Vagina (tissue), 2 donors: ENCODE results near the gene TMCO1. TPM values are rescaled to one million over a fixed set of nuclear protein-coding genes. Genes with fewer than 3 reads are reported as not detected.
"Not testable (repeated sequence)": the region's sequence is repeated elsewhere in the genome, so short reads cannot be mapped to it uniquely, and the experiment has no call there.

Experiments used
- DNase-seq, 2 donors: peaks; one replicate each; pipeline ENCODE4 v3.0.0-alpha.2; 2017; ENCODE audit errors: extremely low spot score in 2 of 2
- H3K27ac ChIP-seq: fragments of 200-600 bp; sonication (generic); one replicate; pipeline ENCODE4 v1.5.1; 2019
- H3K27me3 ChIP-seq: fragments of 200-600 bp; sonication (generic); one replicate; pipeline ENCODE4 v1.5.1; 2019
- H3K36me3 ChIP-seq, 2 donors: fragments of 200-600 bp; sonication (generic); one replicate each; pipeline ENCODE4 v1.5.1; 2017 to 2019
- H3K4me1 ChIP-seq: fragments of 200-600 bp; sonication (generic); one replicate; pipeline ENCODE4 v1.5.1; 2019
- H3K4me3 ChIP-seq, 2 donors: fragments of 200-600 bp; sonication (generic); 1 replicate in 1 of 2; 2 replicates in 1 of 2; pipeline ENCODE4 v1.5.1; 2016 to 2019
- H3K9me3 ChIP-seq: fragments of 200-600 bp; sonication (generic); one replicate; pipeline ENCODE4 v1.5.1; 2019
- POLR2A ChIP-seq, 2 donors: fragments of 450-650 bp; IDR thresholded peaks; one replicate each; pipeline ENCODE4 v1.6.1; 2017; ENCODE audit warnings: antibody characterized with exemption in 2 of 2, mild to moderate bottlenecking in 2 of 2, moderate library complexity in 2 of 2
- POLR2AphosphoS5 ChIP-seq, 2 donors: sonication (generic); formaldehyde crosslinking; IDR thresholded peaks; one replicate each; pipeline ENCODE4 v1.9.0; 2017; ENCODE audit warnings: antibody characterized with exemption in 2 of 2, mild to moderate bottlenecking in 2 of 2, low read depth in 1 of 2; ENCODE audit not compliant: insufficient read depth in 1 of 2
- intact Hi-C: fragments of 100-400 bp; cut with DNase I; formaldehyde crosslinking; loops from one replicate; pipeline ENCODE4 v1.15.1; 2023
- total RNA-seq: library from RNA; depleted of rRNA; stranded (reverse); fragments of >200 nt; gene quantifications from one replicate; pipeline ENCODE4 v1.2.3, GENCODE V29; 2016
- TF ChIP-seq, protein P1 (sequence below), 3 experiments: fragments of 450-650 bp in 2 of 3; fragments of 200-600 bp in 1 of 3; sonication (generic) in 1 of 3; IDR thresholded peaks; one replicate each; pipeline ENCODE4 v1.5.1; 2017 to 2019; ENCODE audit warnings: antibody characterized with exemption in 3 of 3, mild to moderate bottlenecking in 2 of 3, moderate library complexity in 2 of 3

TMCO1 gene
- total RNA-seq, 1 donor from 2014 or later, result 33.1 TPM

GRCh38 chr1:165688046-165688445 is 80.6 kb downstream of the TMCO1 start:
- no peak for DNase-seq
- Histone ChIP-seq H3K27me3 (no peaks in the 10 kb centered on the region), H3K27ac (no peak overlapping the region), H3K9me3 (no peaks in the 10 kb centered on the region), H3K4me1 (peaks cover 21% of the 10 kb centered on the region), H3K36me3 (peaks cover 0 to 7% of the 10 kb centered on the region in 2 donors), H3K4me3 (no peak overlapping the region)
- intact Hi-C loops, result no loop called here
- TF ChIP-seq, protein P1, sequence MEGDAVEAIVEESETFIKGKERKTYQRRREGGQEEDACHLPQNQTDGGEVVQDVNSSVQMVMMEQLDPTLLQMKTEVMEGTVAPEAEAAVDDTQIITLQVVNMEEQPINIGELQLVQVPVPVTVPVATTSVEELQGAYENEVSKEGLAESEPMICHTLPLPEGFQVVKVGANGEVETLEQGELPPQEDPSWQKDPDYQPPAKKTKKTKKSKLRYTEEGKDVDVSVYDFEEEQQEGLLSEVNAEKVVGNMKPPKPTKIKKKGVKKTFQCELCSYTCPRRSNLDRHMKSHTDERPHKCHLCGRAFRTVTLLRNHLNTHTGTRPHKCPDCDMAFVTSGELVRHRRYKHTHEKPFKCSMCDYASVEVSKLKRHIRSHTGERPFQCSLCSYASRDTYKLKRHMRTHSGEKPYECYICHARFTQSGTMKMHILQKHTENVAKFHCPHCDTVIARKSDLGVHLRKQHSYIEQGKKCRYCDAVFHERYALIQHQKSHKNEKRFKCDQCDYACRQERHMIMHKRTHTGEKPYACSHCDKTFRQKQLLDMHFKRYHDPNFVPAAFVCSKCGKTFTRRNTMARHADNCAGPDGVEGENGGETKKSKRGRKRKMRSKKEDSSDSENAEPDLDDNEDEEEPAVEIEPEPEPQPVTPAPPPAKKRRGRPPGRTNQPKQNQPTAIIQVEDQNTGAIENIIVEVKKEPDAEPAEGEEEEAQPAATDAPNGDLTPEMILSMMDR (IDR thresholded peaks at IDR 0.05), result no peak
- TF ChIP-seq POLR2A (IDR thresholded peaks at IDR 0.05) (no peak), POLR2AphosphoS5 (IDR thresholded peaks at IDR 0.05; ENCODE audit: insufficient read depth in 1 of 2, low read depth in 1 of 2) (no peak)

DNA sequence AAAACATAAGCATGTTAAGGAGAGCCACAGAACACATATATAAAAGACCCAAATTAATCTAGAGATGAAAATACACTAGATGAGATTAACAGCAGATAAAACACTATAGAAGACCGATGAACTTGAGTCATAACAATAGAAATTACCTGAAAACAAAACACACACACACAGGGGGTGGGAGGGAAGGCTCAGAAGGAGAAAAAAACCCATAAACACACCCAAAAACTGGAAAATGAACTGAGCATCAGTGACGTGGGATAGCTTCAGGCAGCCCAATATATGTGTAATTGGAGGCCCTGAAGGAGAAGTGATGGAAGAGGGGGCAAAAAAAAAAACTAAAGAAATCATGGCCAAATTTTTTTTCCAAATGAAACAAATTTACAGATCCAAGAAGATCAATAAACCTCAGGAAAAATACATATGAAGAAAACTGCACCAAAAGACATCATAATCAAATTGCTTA is 81.7 kb downstream of the TMCO1 start:
- H3K9me3 ChIP-seq, result no peaks in the 10 kb centered on the region
- no peak overlapping the region for H3K4me3 ChIP-seq
- no peak for DNase-seq
- H3K27ac ChIP-seq, result no peak overlapping the region
- H3K36me3 ChIP-seq, result peaks cover 0 to 17% of the 10 kb centered on the region in 2 donors
- no peak for TF ChIP-seq POLR2A (IDR thresholded peaks at IDR 0.05)
- TF ChIP-seq, protein P1 (IDR thresholded peaks at IDR 0.05), result no peak
- TF ChIP-seq POLR2AphosphoS5 (IDR thresholded peaks at IDR 0.05; ENCODE audit: insufficient read depth in 1 of 2, low read depth in 1 of 2), result no peak
- no peaks in the 10 kb centered on the region for H3K27me3 ChIP-seq
- H3K4me1 ChIP-seq, result peaks cover 22% of the 10 kb centered on the region
- intact Hi-C loops, result no loop called here

- H3K27ac ChIP-seq, result no peak overlapping the region
- no peaks in the 10 kb centered on the region for H3K9me3 ChIP-seq
- TF ChIP-seq POLR2AphosphoS5 (IDR thresholded peaks at IDR 0.05; ENCODE audit: insufficient read depth in 1 of 2, low read depth in 1 of 2) (no peak), POLR2A (IDR thresholded peaks at IDR 0.05) (no peak)
- TF ChIP-seq, protein P1 (IDR thresholded peaks at IDR 0.05), result no peak
- H3K27me3 ChIP-seq, result no peaks in the 10 kb centered on the region
- no peak for DNase-seq
- H3K4me3 ChIP-seq, result no peak overlapping the region
- H3K36me3 ChIP-seq, result peaks cover 0 to 24% of the 10 kb centered on the region in 2 donors
- H3K4me1 ChIP-seq, result peaks cover 22% of the 10 kb centered on the region
- intact Hi-C loops, result no loop called here
Measured at GRCh38 chr1:165686121-165686970, 82.3 kb downstream of the TMCO1 start.

DNA sequence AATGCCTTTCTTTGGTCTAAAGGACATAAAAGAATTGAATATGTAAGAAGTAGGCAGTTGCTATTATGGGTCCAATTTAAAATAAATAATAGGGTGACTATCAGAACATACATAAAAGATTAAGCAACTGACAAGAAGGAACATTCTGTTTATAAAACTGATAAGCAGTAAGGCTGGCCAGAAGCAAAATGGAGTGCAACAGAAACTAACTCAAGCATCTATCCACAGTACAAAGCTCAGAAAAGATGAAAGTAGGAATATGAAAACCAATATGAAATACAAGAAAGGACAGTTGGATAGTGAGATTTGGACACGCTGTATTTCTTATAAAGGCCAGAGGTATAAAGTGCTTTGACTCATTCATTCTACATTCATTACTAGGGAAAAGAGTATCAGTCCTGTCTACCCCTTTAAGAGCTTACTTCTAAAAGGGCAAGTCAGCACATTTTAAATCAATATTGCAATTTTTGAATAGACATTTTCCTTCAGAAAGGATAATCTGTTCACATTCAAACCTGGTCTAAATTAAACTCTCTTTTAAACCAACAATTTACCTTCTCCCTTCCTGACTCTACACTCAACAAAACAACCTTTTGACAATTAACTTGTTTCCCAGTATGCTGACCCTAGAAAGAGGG is 84.7 kb downstream of the TMCO1 start:
- Histone ChIP-seq H3K36me3 (peaks cover 0 to 40% of the 10 kb centered on the region in 2 donors), H3K4me1 (peaks cover 22% of the 10 kb centered on the region), H3K27ac (no peak overlapping the region), H3K9me3 (no peaks in the 10 kb centered on the region), H3K4me3 (no peak overlapping the region), H3K27me3 (no peaks in the 10 kb centered on the region)
- intact Hi-C loops, result no loop called here
- TF ChIP-seq POLR2A (IDR thresholded peaks at IDR 0.05) (no peak), POLR2AphosphoS5 (IDR thresholded peaks at IDR 0.05; ENCODE audit: insufficient read depth in 1 of 2, low read depth in 1 of 2) (no peak)
- TF ChIP-seq, protein P1 (IDR thresholded peaks at IDR 0.05), result no peak
- no peak for DNase-seq

DNA sequence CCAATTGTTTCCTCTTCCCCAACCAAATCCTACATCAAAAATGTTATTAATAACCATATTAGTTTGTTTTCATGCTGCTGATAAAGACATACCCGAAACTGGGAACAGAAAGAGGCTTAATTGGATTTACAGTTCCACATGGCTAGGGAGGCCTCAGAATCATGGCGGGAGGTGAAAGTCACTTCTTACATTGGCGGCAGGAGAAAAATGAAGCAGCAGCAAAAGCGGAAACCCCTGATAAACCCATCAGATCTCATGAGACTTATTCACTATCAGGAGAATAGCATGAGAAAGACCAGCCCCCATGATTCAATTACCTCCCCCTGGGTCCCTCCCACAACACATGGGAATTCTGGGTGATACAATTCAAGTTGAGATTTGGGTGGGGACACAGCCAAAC is 87.9 kb downstream of the TMCO1 start:
- H3K9me3 ChIP-seq, intact Hi-C loops, H3K27ac ChIP-seq, H3K27me3 ChIP-seq, DNase-seq, H3K4me3 ChIP-seq: not testable (repeated sequence)
- Histone ChIP-seq H3K36me3 (peaks cover 0 to 66% of the 10 kb centered on the region in 2 donors), H3K4me1 (peaks cover 22% of the 10 kb centered on the region)
